ENCODE measurements around the gene CRIP2.

The CRIP2 gene

DNA sequence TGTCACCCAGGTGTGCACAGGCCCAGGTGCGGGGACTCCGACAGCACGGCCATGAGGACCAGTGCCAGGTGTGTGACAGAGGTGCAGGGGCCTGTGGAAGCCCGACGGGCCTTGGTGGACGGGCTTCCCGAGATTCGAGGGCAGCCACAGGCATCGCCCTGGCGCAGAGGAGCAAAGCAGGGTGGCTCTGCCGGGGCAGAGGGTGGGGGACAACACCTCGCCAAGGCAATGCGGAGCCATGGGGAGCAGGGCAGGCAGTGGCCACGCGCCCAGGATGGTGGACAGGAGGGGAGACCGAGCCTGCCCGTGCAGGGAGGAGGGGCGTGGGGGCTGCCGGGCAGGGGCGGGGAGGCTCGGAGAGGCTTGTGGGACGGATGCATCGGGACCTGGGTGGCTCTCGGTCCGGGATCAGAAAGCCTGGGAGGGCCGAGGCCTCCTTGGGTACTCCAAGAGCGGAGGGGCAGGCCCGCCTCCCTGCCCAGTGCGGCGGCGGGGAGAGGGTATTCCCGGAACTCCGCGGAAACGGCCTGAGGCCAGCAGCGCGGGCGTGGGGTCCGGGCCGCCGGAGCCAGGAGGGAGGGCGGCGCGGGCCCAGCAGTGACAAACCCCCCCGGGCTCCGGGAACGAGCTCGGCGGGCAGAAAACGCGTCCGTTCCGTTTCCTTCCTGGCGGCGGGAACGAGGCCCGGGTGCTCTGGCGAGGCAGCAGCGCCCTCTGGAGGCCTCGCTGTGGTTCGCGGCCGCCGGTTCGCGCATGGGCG is 53.4 kb downstream of the CRIP2 start:
- TF ChIP-seq, protein P1, sequence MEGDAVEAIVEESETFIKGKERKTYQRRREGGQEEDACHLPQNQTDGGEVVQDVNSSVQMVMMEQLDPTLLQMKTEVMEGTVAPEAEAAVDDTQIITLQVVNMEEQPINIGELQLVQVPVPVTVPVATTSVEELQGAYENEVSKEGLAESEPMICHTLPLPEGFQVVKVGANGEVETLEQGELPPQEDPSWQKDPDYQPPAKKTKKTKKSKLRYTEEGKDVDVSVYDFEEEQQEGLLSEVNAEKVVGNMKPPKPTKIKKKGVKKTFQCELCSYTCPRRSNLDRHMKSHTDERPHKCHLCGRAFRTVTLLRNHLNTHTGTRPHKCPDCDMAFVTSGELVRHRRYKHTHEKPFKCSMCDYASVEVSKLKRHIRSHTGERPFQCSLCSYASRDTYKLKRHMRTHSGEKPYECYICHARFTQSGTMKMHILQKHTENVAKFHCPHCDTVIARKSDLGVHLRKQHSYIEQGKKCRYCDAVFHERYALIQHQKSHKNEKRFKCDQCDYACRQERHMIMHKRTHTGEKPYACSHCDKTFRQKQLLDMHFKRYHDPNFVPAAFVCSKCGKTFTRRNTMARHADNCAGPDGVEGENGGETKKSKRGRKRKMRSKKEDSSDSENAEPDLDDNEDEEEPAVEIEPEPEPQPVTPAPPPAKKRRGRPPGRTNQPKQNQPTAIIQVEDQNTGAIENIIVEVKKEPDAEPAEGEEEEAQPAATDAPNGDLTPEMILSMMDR (IDR thresholded peaks at IDR 0.05; ENCODE audit: low read length) = peak; percentile 91
- no peak for TF ChIP-seq EZH2 (IDR thresholded peaks at IDR 0.05; ENCODE audit: borderline replicate concordance, low read length)
- H2AFZ ChIP-seq (ENCODE audit: low read length) = peak overlapping the region; percentile 83; the same call in 1 of the 2 replicates
- no peak overlapping the region for H3K27ac ChIP-seq (ENCODE audit: low read depth, low read length, poor library complexity, severe bottlenecking)
- H3K9ac ChIP-seq (ENCODE audit: low read length) = peak overlapping the region; percentile 82
- H3K36me3 ChIP-seq (ENCODE audit: insufficient read depth, low read length) = no peaks in the 10 kb centered on the region
- H3K79me2 ChIP-seq (ENCODE audit: insufficient read depth, low read length) = no peaks in the 10 kb centered on the region
- H3K4me3 ChIP-seq (ENCODE audit: low read depth, low read length, poor library complexity, severe bottlenecking) = peak overlapping the region; percentile 68
- no peaks in the 10 kb centered on the region for H4K20me1 ChIP-seq (ENCODE audit: insufficient read depth, low read length)
- H3K4me1 ChIP-seq (ENCODE audit: insufficient read depth, low read length, severe bottlenecking) = peaks cover 32% of the 10 kb centered on the region
- peaks cover 3% of the 10 kb centered on the region; the same call in 1 of the 2 replicates for H3F3A ChIP-seq (ENCODE audit: insufficient read depth, low read length)
- peak overlapping the region; percentile 95 for H3K4me2 ChIP-seq (ENCODE audit: low read length)
- H3K9me2 ChIP-seq (ENCODE audit: low read depth, low read length) = no peaks in the 10 kb centered on the region
- peaks cover under 1% of the 10 kb centered on the region; the same call in 1 of the 2 replicates for H3K27me3 ChIP-seq (ENCODE audit: insufficient read depth, low read length)
- no peaks in the 10 kb centered on the region for H3K9me3 ChIP-seq (ENCODE audit: low read length)

- TF ChIP-seq EZH2 (IDR thresholded peaks at IDR 0.05; ENCODE audit: borderline replicate concordance, low read length) = no peak
- TF ChIP-seq, protein P1 (IDR thresholded peaks at IDR 0.05; ENCODE audit: low read length) = no peak
- no peaks in the 10 kb centered on the region for H3K9me2 ChIP-seq (ENCODE audit: low read depth, low read length)
- no peaks in the 10 kb centered on the region for H3K36me3 ChIP-seq (ENCODE audit: insufficient read depth, low read length)
- peaks cover 8% of the 10 kb centered on the region for H3K27me3 ChIP-seq (ENCODE audit: insufficient read depth, low read length)
- no peak overlapping the region for H2AFZ ChIP-seq (ENCODE audit: low read length)
- H3F3A ChIP-seq (ENCODE audit: insufficient read depth, low read length) = peaks cover 3% of the 10 kb centered on the region; the same call in 1 of the 2 replicates
- no peaks in the 10 kb centered on the region for H3K9me3 ChIP-seq (ENCODE audit: low read length)
- H3K4me1 ChIP-seq (ENCODE audit: insufficient read depth, low read length, severe bottlenecking) = peaks cover 32% of the 10 kb centered on the region
- no peaks in the 10 kb centered on the region for H3K79me2 ChIP-seq (ENCODE audit: insufficient read depth, low read length)
- peak overlapping the region; percentile 8; the same call in 1 of the 2 replicates for H3K9ac ChIP-seq (ENCODE audit: low read length)
- H3K4me3 ChIP-seq (ENCODE audit: low read depth, low read length, poor library complexity, severe bottlenecking) = peak overlapping the region; percentile 68
- H4K20me1 ChIP-seq (ENCODE audit: insufficient read depth, low read length) = no peaks in the 10 kb centered on the region
- no peak overlapping the region for H3K27ac ChIP-seq (ENCODE audit: low read depth, low read length, poor library complexity, severe bottlenecking)
- peak overlapping the region; percentile 95 for H3K4me2 ChIP-seq (ENCODE audit: low read length)
These were observed 54.1 kb downstream of the CRIP2 start for GRCh38 chr14:105528586-105529318.

GRCh38 chr14:105529319-105529568 is 54.6 kb downstream of the CRIP2 start:
- H3K27me3 ChIP-seq (ENCODE audit: insufficient read depth, low read length) = peaks cover 12% of the 10 kb centered on the region
- H3K27ac ChIP-seq (ENCODE audit: low read depth, low read length, poor library complexity, severe bottlenecking) = no peak overlapping the region
- TF ChIP-seq EZH2 (IDR thresholded peaks at IDR 0.05; ENCODE audit: borderline replicate concordance, low read length) = no peak
- TF ChIP-seq, protein P1 (IDR thresholded peaks at IDR 0.05; ENCODE audit: low read length) = no peak
- peak overlapping the region; percentile 68 for H3K4me3 ChIP-seq (ENCODE audit: low read depth, low read length, poor library complexity, severe bottlenecking)
- H3K36me3 ChIP-seq (ENCODE audit: insufficient read depth, low read length) = no peaks in the 10 kb centered on the region
- no peaks in the 10 kb centered on the region for H3K79me2 ChIP-seq (ENCODE audit: insufficient read depth, low read length)
- no peaks in the 10 kb centered on the region for H3K9me3 ChIP-seq (ENCODE audit: low read length)
- no peaks in the 10 kb centered on the region for H4K20me1 ChIP-seq (ENCODE audit: insufficient read depth, low read length)
- peaks cover 32% of the 10 kb centered on the region for H3K4me1 ChIP-seq (ENCODE audit: insufficient read depth, low read length, severe bottlenecking)
- peaks cover 3% of the 10 kb centered on the region; the same call in 1 of the 2 replicates for H3F3A ChIP-seq (ENCODE audit: insufficient read depth, low read length)
- H3K9ac ChIP-seq (ENCODE audit: low read length) = peak overlapping the region; percentile 8; the same call in 1 of the 2 replicates
- peak overlapping the region; percentile 95 for H3K4me2 ChIP-seq (ENCODE audit: low read length)
- H3K9me2 ChIP-seq (ENCODE audit: low read depth, low read length) = no peaks in the 10 kb centered on the region
- H2AFZ ChIP-seq (ENCODE audit: low read length) = no peak overlapping the region
